Right lobe of liver (tissue), 4 donors: ENCODE results near the gene RAB43.

ENCODE experiments used
- CTCF ChIP-seq, 4 donors: fragments of 200-600 bp in 3 of 4; fragments of 450-650 bp in 1 of 4; IDR thresholded peaks; one replicate each; pipeline versions ENCODE4 v1.5.1 to v1.8.0; 2016 to 2022; ENCODE audit warnings: antibody characterized with exemption in 4 of 4, mild to moderate bottlenecking in 2 of 4
- POLR2A ChIP-seq: fragments of 450-650 bp; IDR thresholded peaks from one replicate; pipeline ENCODE4 v1.6.1; 2017; ENCODE audit warnings: antibody characterized with exemption, mild to moderate bottlenecking
- donor health status: DM: no; HTN: no; CAD: no.
- donor health status: DM: no; HTN: no; CAD: no.
- donor health status: DM: no; HTN: yes; CAD: no.

DNA sequence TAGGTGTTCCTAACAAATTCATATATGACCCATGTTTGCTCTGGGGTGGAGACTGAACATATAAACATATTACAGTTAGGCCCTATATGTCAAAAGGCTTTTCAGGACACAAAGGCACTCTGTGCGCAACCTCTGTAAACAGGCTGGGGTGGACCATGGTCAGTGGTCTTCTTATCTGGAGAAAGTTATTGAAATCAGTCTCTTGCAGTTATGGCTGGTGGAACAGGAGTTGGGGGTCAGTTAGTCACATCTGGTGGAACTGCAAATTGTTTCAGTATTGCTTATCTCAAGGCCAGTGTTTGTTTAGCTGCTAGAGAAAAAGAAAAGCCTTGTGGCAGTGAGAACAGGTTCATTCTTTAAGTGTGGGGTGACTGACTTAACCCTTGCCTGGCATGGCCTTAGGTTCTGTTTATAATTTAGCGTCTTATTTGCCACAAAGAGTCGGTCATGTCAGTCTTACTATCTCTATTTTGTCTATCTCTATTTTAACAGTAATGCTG, 66.9 kb downstream of the RAB43 start:
- TF ChIP-seq CTCF (IDR thresholded peaks at IDR 0.05) (no peak), POLR2A (no peak)
